Central memory CD4-positive, alpha-beta T cell (primary cell): ENCODE measurements around the gene ROR1.
"Not testable (repeated sequence)": the region's sequence is repeated elsewhere in the genome, so short reads cannot be mapped to it uniquely, and the experiment has no call there.

Experiments used
- DNase-seq: peaks from one replicate; pipeline ENCODE4 v3.0.0; 2022

ROR1 gene

GRCh38 chr1:63759778-63760177, 14.0 kb upstream of the ROR1 start:
- DNase-seq, result no peak

- DNase-seq, result no peak
Observed at GRCh38 chr1:63770381-63770780, 3.4 kb upstream of the ROR1 start.

GRCh38 chr1:63772201-63772600, 1.6 kb upstream of the ROR1 start:
- no peak for DNase-seq

- DNase-seq, result no peak
Observed at GRCh38 chr1:63772876-63773275, 941 bp upstream of the ROR1 start.

- DNase-seq, result no peak
Observed at GRCh38 chr1:63773496-63773814, 362 bp upstream of the ROR1 start.

- no peak for DNase-seq
Observed at GRCh38 chr1:63774617-63775417, 1.0 kb downstream of the ROR1 start.

GRCh38 chr1:63775418-63776127, 1.8 kb downstream of the ROR1 start:
- no peak for DNase-seq

- DNase-seq, result no peak
Observed at GRCh38 chr1:63777286-63777685, 3.5 kb downstream of the ROR1 start.

GRCh38 chr1:63777965-63778880, 4.4 kb downstream of the ROR1 start:
- no peak for DNase-seq

GRCh38 chr1:63779338-63780211, 5.8 kb downstream of the ROR1 start:
- no peak for DNase-seq

GRCh38 chr1:63780565-63780964, 6.7 kb downstream of the ROR1 start:
- no peak for DNase-seq

GRCh38 chr1:63782982-63783381, 9.2 kb downstream of the ROR1 start:
- DNase-seq, result no peak

- no peak for DNase-seq
Observed at GRCh38 chr1:63784083-63784482, 10.3 kb downstream of the ROR1 start.

GRCh38 chr1:63784489-63785390, 10.9 kb downstream of the ROR1 start:
- no peak for DNase-seq

GRCh38 chr1:63787270-63787669, 13.5 kb downstream of the ROR1 start:
- DNase-seq, result not testable (repeated sequence)

- no peak for DNase-seq
Observed at GRCh38 chr1:63787875-63788274, 14.1 kb downstream of the ROR1 start.

GRCh38 chr1:63789856-63790605, 16.2 kb downstream of the ROR1 start:
- DNase-seq, result no peak

GRCh38 chr1:63790989-63791388, 17.2 kb downstream of the ROR1 start:
- no peak for DNase-seq

GRCh38 chr1:63792152-63792551, 18.3 kb downstream of the ROR1 start:
- DNase-seq, result no peak

- no peak for DNase-seq
Observed at GRCh38 chr1:63793741-63794240, 20.0 kb downstream of the ROR1 start.
